GM18873 (cell line): ENCODE results near the gene ZNF846.
"Not testable (repeated sequence)": the region's sequence is repeated elsewhere in the genome, so short reads cannot be mapped to it uniquely, and the experiment has no call there.

Experiments used
- ATAC-seq: cut with Tn5 transposase; IDR thresholded peaks from one replicate; pipeline ENCODE4 v1.9.1; 2021; ENCODE audit warnings: mild to moderate bottlenecking, moderate library complexity, moderate number of reproducible peaks; ENCODE audit not compliant: unreplicated experiment, low FRiP score

The ZNF846 gene

GRCh38 chr19:9785367-9786331, 17.1 kb upstream of the ZNF846 start:
- ATAC-seq: peak; percentile 41

GRCh38 chr19:9784163-9784496, 15.6 kb upstream of the ZNF846 start:
- ATAC-seq: not testable (repeated sequence)

GRCh38 chr19:9782338-9782737, 13.8 kb upstream of the ZNF846 start:
- ATAC-seq: no peak

DNA sequence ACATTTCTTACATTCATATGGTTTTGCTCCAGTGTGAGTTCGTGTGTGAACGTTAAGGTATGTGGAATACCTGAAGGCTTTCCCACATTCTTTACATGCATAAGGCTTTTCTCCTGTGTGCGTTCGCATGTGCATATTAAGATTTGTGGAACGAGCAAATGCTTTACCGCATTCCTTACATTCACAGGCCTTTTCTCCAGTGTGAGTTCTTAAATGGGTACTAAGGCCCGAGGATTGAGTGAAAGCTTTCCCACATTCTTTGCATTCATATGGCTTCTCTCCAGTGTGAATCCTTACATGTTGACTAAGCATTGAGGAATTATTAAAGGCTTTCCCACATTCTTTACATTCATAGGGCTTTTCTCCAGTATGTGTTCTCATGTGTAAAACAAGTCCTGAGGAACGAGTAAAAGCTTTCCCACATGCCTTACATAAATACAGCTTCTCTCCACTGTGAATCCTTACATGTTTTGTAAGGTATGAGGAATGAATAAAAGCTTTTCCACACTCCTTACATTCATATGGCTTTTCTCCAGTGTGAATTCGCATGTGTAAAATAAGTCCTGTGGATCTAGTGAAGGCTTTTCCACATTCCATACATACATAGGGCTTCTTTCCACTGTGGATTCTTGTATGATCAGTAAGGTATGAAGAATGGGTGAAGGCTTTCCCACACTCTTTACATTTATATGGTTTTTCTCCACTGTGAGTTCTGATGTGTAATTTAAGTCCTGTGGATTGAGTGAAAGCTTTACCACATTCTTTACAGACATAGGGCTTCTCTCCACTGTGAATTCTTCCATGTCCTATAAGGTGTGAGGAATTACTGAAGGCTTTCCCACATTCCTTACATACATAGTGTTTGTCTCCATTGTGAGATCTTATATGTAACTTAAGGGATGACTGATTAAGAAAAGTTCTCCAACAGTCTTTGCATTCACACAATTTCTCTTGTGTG, 10.7 kb downstream of the ZNF846 start:
- no peak for ATAC-seq

- ATAC-seq: no peak
These were observed 15.7 kb downstream of the ZNF846 start for GRCh38 chr19:9752701-9753443.

GRCh38 chr19:9751446-9751845, 17.1 kb downstream of the ZNF846 start:
- no peak for ATAC-seq

DNA sequence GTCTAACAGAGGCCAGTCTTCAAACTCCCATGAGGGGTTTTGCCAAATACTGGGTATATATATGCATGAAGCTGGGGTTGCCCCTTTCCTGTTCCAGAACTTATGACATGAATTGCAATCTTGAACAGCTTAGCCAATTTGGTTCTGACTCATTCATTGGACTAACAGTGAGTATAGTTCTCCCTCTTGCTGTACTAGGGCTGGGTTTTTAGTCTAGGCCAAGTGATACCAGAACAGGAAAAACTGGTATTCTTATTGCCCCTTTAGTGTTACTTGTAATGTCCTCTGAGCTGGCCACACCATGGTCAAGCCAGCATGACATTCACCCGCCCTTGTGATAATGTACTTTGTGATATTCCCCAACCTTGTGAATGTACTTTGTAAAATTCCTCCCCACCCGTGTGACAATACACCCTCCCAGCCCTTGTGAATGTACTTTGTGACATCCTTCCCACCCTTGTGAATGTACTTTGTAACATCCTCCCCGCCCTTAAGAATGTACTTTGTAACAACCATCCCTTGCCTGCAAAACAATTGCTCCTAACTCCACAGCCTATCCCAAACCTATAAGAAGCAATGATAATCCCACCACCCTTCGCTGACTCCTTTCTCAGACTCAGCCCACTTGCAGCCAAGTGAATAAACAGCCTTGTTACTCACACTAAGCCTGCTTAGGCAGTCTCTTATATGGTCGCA, 26.9 kb downstream of the ZNF846 start:
- no peak for ATAC-seq

- ATAC-seq: no peak
These were observed 32.6 kb downstream of the ZNF846 start for GRCh38 chr19:9735986-9736385.

GRCh38 chr19:9730056-9730455, 38.5 kb downstream of the ZNF846 start:
- not testable (repeated sequence) for ATAC-seq

DNA sequence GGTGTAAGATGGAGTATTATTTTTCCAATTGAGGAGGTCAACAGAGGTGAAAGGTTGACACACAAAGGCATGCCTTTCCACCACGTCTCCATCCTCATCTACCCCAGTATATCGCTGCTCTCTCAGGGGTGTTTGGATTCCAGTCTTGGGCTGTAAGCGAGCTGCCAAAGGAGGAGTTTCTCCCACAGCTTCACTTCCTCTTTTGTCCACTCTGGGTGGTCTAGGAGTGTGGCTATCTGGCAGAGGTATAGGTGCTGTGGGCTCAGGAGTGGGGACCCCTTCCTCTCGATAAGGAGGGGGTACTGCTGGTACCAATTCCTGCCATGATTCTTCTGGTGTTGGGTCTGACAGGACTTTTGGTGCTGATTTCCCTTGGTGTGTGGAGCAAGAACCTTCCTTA, 39.4 kb downstream of the ZNF846 start:
- ATAC-seq: no peak

DNA sequence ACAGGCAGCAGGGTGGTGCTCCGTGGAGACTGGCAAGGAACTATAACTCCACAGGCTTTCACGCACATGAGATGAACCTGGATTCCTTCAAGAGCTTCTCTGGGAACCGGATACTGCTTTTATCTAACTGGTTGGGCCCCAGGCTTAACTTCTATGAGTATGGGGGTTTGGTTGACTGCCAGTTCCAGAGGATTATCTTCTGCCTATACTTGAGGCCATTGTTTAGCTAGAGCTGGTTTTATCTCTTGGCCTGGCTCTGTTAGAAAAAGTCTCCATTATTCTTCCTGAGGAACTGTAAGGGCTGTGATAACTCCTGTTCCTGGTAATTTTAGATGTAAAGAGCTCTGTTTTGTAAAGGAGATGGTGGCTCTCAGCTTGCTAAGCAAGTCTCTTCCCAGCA, 40.9 kb downstream of the ZNF846 start:
- no peak for ATAC-seq

DNA sequence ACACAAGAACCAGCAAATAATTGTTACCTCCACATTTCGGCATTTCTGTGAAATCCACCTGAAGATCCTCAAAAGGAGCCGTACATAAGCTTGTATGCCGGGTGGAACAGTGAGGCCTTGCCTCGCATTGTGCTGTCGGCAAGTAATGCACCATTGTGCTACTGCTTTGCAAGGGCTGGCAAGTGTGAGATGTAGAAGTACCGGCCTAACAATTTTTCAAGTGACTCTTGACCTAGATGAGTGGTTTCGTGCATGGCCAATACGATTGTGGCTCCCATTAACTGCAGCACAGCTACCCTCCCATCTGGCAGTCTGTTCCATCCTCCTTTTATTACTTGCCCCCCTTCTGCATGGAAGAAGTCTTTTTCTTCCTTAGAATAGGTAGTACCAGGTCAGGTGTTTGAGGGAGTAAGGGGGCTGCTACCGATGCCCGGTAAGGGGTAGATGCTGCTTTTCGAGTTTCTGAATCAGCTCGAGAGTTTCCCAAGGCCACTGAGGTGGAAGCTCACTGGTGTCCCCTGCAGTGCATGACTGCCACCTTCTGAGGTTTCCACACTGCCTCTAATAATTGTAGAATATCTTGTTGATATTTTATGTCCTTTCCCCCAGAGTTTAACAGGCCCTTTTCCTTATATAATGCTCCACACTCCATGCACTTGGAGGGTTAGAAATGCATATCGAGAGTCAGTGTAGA, 42.9 kb downstream of the ZNF846 start:
- not testable (repeated sequence) for ATAC-seq

GRCh38 chr19:9724157-9724556, 44.4 kb downstream of the ZNF846 start:
- ATAC-seq: no peak

GRCh38 chr19:9721861-9722260, 46.7 kb downstream of the ZNF846 start:
- ATAC-seq: no peak

DNA sequence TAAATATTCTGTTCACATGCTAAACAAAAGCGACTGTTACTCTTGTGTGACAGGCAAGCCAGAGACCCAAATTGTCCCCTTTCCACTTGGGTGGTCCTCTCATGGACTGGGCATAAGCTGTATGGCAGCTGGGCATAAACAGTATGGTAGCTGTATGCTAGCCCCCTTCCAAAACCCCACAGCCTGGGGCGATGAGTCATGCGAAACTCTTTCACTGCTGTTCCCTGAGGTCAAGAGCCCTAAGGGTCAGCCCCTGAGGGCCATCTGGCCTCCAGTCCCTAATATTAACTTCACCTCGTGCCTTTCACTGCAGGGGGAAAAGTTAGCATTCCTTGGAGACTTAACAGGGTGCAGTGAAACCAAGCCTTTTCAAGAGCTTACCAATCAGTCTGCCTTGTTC, 48.0 kb downstream of the ZNF846 start:
- ATAC-seq: no peak

- ATAC-seq: no peak
These were observed 56.7 kb downstream of the ZNF846 start for GRCh38 chr19:9711815-9712214.

DNA sequence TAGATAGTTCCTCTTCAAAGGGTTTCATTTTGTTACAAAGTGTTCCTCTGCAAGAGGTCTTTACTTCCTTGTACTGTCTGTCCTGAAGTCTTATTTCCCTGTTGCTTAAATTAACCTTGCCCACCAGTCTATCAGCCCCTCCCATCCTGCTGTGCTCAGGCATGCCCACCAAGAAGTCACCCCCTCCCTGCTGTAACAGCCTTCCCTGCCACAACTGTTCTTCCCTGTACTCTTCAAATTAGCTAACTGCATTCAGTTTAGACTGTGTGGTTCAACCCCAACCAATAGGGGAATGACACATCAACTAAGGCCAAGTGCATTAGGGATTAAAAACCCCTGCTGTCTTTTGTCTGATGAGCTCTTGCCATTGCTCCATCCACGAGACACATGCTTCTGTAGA, 59.2 kb downstream of the ZNF846 start:
- no peak for ATAC-seq

DNA sequence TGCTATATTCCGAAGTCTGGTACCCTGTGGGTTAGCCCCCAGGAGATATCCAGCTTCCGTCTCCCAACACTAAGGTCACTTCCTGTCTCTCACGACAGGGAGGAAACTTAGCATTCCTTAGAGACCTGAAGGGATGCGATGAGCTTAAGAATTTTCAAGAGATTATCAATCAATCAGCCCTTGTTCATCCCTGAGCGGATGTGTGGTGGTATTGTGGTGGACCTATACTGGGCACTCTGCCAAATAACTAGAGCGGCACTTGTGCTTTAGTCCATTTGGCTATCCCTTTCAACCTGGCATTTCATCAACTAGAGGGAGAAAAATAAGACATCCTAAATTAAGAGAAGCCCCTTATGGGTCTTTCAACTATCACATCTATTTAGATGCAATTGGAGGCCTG, 62.7 kb downstream of the ZNF846 start:
- no peak for ATAC-seq

- ATAC-seq: no peak
These were observed 66.4 kb downstream of the ZNF846 start for GRCh38 chr19:9702186-9702585.
